Small intestine (tissue), 7 donors: Measurements from ENCODE around the gene PRR19. TPM values are rescaled to one million over a fixed set of nuclear protein-coding genes. Genes with fewer than 3 reads are reported as not detected.

ENCODE experiments used
- DNase-seq, 2 donors: peaks; one replicate each; pipeline versions ENCODE4 v3.0.0 to v3.0.0-alpha.2; 2013
- FAIRE-seq: peaks from 2 replicates; lab custom pipeline; 2012; peaks lifted over from hg19 to GRCh38; lab: Jason Lieb, UNC
- H3K27ac ChIP-seq, 3 donors: one replicate each; pipeline ENCODE4 v1.5.1; 2013; ENCODE audit warnings: low read length in 2 of 3, mild to moderate bottlenecking in 2 of 3, control low read depth in 1 of 3, inconsistent platforms in 1 of 3, low read depth in 1 of 3, moderate library complexity in 1 of 3
- H3K27me3 ChIP-seq, 3 donors: one replicate each; pipeline ENCODE4 v1.6.1; 2013; ENCODE audit warnings: low read length in 3 of 3, inconsistent platforms in 1 of 3; ENCODE audit not compliant: control insufficient read depth in 3 of 3, insufficient read depth in 3 of 3
- H3K36me3 ChIP-seq, 3 donors: one replicate each; pipeline ENCODE4 v1.6.1; 2013; ENCODE audit warnings: low read length in 3 of 3, inconsistent platforms in 1 of 3, low read depth in 1 of 3, mild to moderate bottlenecking in 1 of 3, moderate library complexity in 1 of 3; ENCODE audit not compliant: control insufficient read depth in 3 of 3, insufficient read depth in 2 of 3
- H3K4me1 ChIP-seq, 3 donors: one replicate each; pipeline ENCODE4 v1.6.1; 2013; ENCODE audit warnings: low read length in 2 of 3, inconsistent platforms in 1 of 3, low read depth in 1 of 3, mild to moderate bottlenecking in 1 of 3, moderate library complexity in 1 of 3; ENCODE audit not compliant: control insufficient read depth in 3 of 3, insufficient read depth in 2 of 3
- H3K4me3 ChIP-seq, 3 donors: one replicate each; pipeline ENCODE4 v1.5.1; 2013; ENCODE audit warnings: low read length in 3 of 3, control low read depth in 1 of 3, inconsistent platforms in 1 of 3, low read depth in 1 of 3, mild to moderate bottlenecking in 1 of 3, moderate library complexity in 1 of 3
- H3K9me3 ChIP-seq, 2 donors: one replicate each; pipeline ENCODE4 v1.6.1; 2013; ENCODE audit warnings: low read depth in 1 of 2, low read length in 1 of 2; ENCODE audit not compliant: control insufficient read depth in 2 of 2, insufficient read depth in 1 of 2
- WGBS, 3 donors: extraction: QIAGEN DNeasy Blood & Tissue Kit; methylation state at CpG; one replicate each; pipeline ENCODE4 v1.1.7; 2013; 5-methylcytosine and 5-hydroxymethylcytosine counted together
- polyA plus RNA-seq, 4 donors: library from polyadenylated mRNA; stranded (reverse) in 3 of 4; unstranded in 1 of 4; fragments of 200-250 nt in 3 of 4; fragments of 120-200 nt in 1 of 4; gene quantifications; one replicate each; pipeline versions ENCODE4 v1.2.1 to v1.2.3, GENCODE V29; 2013
- donor health status: healthy with polysubstance abuse.
- donor health status: control.
- donor health status: control.
- donor health status: Bipolar disorder and iron deficiency.
- donor health status: healthy.

PRR19 gene
- polyA plus RNA-seq, 4 donors, result 0.81 to 1.1 (median 0.99) TPM

- no peaks in the 10 kb centered on the region for H3K27me3 ChIP-seq
- peak; percentile 95 for FAIRE-seq
- DNase-seq, result peak; percentile 100
- no peaks in the 10 kb centered on the region for H3K9me3 ChIP-seq
- peaks cover 3 to 26% (median 7%) of the 10 kb centered on the region in 3 donors for H3K36me3 ChIP-seq
- WGBS, 3 donors, result 0 to 1% (median 1%) methylated on average over 46 to 52 of the region's 52 CpGs
- peak within 1 kb of the TSS; percentile 72 to 84 (median 74) for H3K4me3 ChIP-seq
- peak within 1 kb of the TSS; percentile 94 to 100 (median 97) for H3K27ac ChIP-seq
- H3K4me1 ChIP-seq, result peaks cover 0 to 29% (median 7%) of the 10 kb centered on the region in 3 donors
Measured at GRCh38 chr19:42268704-42269477, 33.0 kb upstream of the PRR19 start, which contains the start of gene CIC. TSS of gene CIC (plus strand) at chr19:42269252. CDS start at chr19:42271784, 2,532 bp downstream.

- peaks cover 0 to 29% (median 7%) of the 10 kb centered on the region in 3 donors for H3K4me1 ChIP-seq
- peak overlapping the region; percentile 86 to 91 (median 86) for H3K27ac ChIP-seq
- FAIRE-seq (no peak), DNase-seq (no peak)
- peaks cover 3 to 35% (median 7%) of the 10 kb centered on the region in 3 donors for H3K36me3 ChIP-seq
- 29 to 36% (median 33%) methylated on average over 10 of the region's 10 CpGs for WGBS, 3 donors
- H3K27me3 ChIP-seq, result no peaks in the 10 kb centered on the region
- peak overlapping the region; percentile 58 to 74 (median 72) for H3K4me3 ChIP-seq
- no peaks in the 10 kb centered on the region for H3K9me3 ChIP-seq
Measured at GRCh38 chr19:42269478-42270345, 32.2 kb upstream of the PRR19 start.

GRCh38 chr19:42270346-42271044 lies 31.4 kb upstream of the PRR19 start:
- peaks cover 0 to 29% (median 7%) of the 10 kb centered on the region in 3 donors for H3K4me1 ChIP-seq
- no peaks in the 10 kb centered on the region for H3K27me3 ChIP-seq
- WGBS, 3 donors, result 3 to 12% (median 3%) methylated on average over 18 of the region's 18 CpGs
- no peaks in the 10 kb centered on the region for H3K9me3 ChIP-seq
- H3K4me3 ChIP-seq, result peak overlapping the region; percentile 58 to 74 (median 72)
- H3K36me3 ChIP-seq, result peaks cover 3 to 42% (median 7%) of the 10 kb centered on the region in 3 donors
- H3K27ac ChIP-seq, result peak overlapping the region; percentile 86 to 91 (median 86)
- FAIRE-seq (no peak), DNase-seq (peak in 1 of 2 donors; percentile 68)

GRCh38 chr19:42271045-42271419 lies 30.9 kb upstream of the PRR19 start:
- Histone ChIP-seq H3K27ac (peak overlapping the region; percentile 86 to 91 (median 86)), H3K4me3 (peak overlapping the region in 2 of 3 donors; percentile 58 to 74), H3K27me3 (no peaks in the 10 kb centered on the region), H3K9me3 (no peaks in the 10 kb centered on the region), H3K36me3 (peaks cover 3 to 48% (median 7%) of the 10 kb centered on the region in 3 donors), H3K4me1 (peaks cover 0 to 33% (median 7%) of the 10 kb centered on the region in 3 donors)
- WGBS, 3 donors, result 31 to 57% (median 37%) methylated on average over 3 of the region's 3 CpGs
- FAIRE-seq (no peak), DNase-seq (peak; percentile 60 to 79)

GRCh38 chr19:42271861-42272534 lies 29.9 kb upstream of the PRR19 start:
- Histone ChIP-seq H3K27me3 (no peaks in the 10 kb centered on the region), H3K4me1 (peaks cover 0 to 36% (median 7%) of the 10 kb centered on the region in 3 donors), H3K27ac (peak overlapping the region in 1 of 3 donors; percentile 86), H3K9me3 (no peaks in the 10 kb centered on the region), H3K4me3 (no peak overlapping the region), H3K36me3 (peaks cover 3 to 57% (median 7%) of the 10 kb centered on the region in 3 donors)
- FAIRE-seq (no peak), DNase-seq (no peak)
- 92 to 94% (median 93%) methylated on average over 29 to 35 of the region's 35 CpGs for WGBS, 3 donors

DNA sequence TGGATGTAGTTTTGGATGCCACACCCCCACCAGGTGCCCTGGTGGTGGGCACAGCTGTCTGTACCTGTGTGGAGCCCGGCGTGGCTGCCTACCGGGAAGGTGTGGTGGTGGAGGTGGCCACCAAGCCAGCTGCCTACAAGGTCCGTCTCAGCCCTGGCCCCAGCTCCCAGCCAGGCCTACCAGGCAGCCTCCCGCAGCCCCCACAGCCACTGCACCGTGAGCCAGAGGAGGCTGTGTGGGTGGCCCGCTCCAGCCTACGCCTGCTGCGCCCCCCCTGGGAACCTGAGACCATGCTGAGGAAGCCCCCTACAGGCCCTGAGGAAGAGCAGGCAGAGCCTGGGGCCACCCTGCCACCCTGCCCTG lies 29.4 kb upstream of the PRR19 start:
- peaks cover 0 to 37% (median 6%) of the 10 kb centered on the region in 3 donors for H3K4me1 ChIP-seq
- H3K27ac ChIP-seq, result no peak overlapping the region
- DNase-seq, result no peak
- 83 to 96% (median 92%) methylated on average over 7 to 9 of the region's 9 CpGs for WGBS, 3 donors
- H3K9me3 ChIP-seq, result no peaks in the 10 kb centered on the region
- H3K36me3 ChIP-seq, result peaks cover 3 to 62% (median 7%) of the 10 kb centered on the region in 3 donors
- no peak for FAIRE-seq
- no peak overlapping the region for H3K4me3 ChIP-seq
- H3K27me3 ChIP-seq, result no peaks in the 10 kb centered on the region

- 97% methylated on average over 22 to 23 of the region's 23 CpGs for WGBS, 3 donors
- FAIRE-seq, result no peak
- Histone ChIP-seq H3K27me3 (no peaks in the 10 kb centered on the region), H3K9me3 (no peaks in the 10 kb centered on the region), H3K27ac (no peak overlapping the region), H3K36me3 (peaks cover 3 to 63% (median 7%) of the 10 kb centered on the region in 3 donors), H3K4me3 (no peak overlapping the region), H3K4me1 (peaks cover 0 to 37% (median 3%) of the 10 kb centered on the region in 3 donors)
- no peak for DNase-seq
Measured at GRCh38 chr19:42272989-42273406, 28.9 kb upstream of the PRR19 start.
